GM12873 (cell line): ENCODE data around the gene LURAP1L.

Experiments used
- TF ChIP-seq, protein P1 (sequence below): IDR thresholded peaks from 2 replicates; pipeline ENCODE4 v1.5.1; 2012; ENCODE audit warnings: low read depth, mild to moderate bottlenecking, moderate library complexity, low read length, control low read depth; ENCODE audit not compliant: insufficient read depth; ENCODE audit errors: missing control alignments

The LURAP1L gene

DNA sequence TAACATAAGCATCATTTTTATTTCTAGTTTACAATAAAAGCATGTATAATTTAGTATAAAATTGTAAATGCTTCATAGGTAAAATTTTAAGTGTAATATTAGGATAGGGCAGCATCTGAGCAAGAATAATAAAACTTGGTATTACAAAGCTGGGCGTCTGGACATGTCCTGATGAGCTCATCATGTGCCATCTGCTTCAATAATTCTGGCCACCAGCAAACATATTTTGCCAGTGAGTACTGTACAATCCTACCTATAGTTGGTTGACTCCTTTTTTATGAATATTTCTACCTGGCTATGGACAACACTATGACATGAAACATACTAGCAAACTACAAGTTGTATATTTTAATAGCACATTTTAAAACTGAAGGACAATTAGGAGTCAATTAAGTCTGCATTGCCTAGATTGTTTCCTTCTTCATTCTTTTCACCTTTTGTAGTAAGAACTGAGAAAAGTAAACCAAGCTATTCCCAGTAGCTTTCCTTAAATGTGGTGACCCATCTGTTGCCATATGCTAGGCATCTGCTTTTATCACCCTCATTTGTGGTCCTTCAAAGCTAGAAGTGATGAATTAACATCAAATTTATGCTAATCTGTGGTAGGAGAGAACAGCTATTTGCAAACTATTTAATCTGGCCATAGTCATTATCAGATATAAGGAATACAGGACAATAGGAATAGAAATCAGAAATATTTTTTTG lies 23.4 kb downstream of the LURAP1L start:
- TF ChIP-seq, protein P1, sequence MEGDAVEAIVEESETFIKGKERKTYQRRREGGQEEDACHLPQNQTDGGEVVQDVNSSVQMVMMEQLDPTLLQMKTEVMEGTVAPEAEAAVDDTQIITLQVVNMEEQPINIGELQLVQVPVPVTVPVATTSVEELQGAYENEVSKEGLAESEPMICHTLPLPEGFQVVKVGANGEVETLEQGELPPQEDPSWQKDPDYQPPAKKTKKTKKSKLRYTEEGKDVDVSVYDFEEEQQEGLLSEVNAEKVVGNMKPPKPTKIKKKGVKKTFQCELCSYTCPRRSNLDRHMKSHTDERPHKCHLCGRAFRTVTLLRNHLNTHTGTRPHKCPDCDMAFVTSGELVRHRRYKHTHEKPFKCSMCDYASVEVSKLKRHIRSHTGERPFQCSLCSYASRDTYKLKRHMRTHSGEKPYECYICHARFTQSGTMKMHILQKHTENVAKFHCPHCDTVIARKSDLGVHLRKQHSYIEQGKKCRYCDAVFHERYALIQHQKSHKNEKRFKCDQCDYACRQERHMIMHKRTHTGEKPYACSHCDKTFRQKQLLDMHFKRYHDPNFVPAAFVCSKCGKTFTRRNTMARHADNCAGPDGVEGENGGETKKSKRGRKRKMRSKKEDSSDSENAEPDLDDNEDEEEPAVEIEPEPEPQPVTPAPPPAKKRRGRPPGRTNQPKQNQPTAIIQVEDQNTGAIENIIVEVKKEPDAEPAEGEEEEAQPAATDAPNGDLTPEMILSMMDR = no peak

DNA sequence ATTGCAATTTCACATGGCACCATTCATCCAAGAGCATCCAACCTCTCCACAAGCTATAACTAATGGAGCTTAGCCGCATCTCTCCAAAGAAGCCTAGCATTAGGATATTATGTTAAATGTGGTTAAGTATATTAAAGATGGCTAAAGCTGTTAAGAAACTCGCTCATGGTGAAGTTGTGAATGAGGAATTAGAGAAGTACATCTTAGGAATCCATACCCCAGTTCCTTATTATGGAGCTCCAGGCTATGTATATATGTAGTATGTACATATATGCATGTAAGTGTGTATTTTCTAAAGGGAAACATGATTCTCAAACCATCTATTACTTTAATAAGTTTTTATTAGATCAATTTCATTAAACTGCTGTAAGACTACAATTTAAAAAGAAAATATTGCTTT lies 26.4 kb downstream of the LURAP1L start:
- TF ChIP-seq, protein P1 = no peak

DNA sequence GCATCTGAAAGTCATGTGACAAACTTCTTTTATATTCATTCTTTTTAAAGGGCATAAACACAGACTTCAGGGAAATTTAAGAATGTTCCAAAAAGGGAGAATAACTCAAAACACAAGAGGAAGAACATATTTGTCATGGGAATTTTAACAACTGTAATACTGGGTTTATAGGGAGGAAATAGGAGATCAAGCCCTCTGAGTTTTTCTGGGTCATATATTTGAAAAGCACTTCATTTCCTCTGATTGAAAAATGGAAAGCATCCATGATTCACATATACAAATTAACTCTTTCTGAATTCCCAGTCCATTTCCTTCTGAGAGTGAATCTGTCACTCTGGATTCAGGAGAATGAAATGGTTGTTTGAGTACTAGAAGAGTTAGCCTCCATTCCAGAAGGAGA lies 26.8 kb downstream of the LURAP1L start:
- TF ChIP-seq, protein P1 = no peak

DNA sequence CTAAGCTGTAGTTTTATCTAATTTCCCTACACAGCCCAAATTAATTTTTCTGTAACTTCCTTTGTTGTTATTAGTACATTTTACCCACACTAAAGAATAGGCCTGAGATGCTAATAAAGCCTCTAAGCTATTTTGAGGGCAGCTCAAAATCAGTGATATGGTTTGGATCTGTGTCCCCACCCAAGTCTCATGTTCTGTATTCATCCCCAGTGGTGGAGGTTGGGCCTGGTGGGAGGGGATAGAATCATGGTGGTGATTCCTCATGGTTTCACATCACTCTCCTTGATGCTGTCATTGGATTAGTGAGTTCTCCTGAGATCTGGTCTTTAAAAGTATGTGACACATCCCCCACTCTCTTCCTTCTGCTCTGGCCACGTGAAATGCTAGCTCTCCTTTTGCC lies 27.3 kb downstream of the LURAP1L start:
- TF ChIP-seq, protein P1 = no peak

- TF ChIP-seq, protein P1 = no peak
Observed at GRCh38 chr9:12808569-12808968, 33.7 kb downstream of the LURAP1L start.

DNA sequence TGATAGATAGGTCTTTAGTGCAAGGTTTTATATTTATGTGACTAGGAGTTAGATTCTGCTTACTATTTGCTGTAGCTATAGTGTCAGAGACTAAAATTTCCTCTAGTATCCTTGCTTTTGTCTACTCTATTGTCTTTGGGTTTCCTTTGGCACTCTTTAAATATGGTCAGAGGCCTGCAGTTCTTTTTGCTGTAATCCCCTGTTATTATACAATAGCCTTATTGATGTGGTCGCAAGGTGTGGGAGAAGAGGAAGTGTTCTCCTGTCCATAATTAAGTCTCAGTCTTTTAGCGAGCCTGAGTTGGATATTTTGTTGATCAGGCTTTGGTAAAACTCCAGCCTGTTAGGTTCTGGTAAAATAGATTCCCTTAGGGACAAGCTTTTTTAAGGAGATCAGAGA lies 34.9 kb downstream of the LURAP1L start:
- TF ChIP-seq, protein P1 = no peak

DNA sequence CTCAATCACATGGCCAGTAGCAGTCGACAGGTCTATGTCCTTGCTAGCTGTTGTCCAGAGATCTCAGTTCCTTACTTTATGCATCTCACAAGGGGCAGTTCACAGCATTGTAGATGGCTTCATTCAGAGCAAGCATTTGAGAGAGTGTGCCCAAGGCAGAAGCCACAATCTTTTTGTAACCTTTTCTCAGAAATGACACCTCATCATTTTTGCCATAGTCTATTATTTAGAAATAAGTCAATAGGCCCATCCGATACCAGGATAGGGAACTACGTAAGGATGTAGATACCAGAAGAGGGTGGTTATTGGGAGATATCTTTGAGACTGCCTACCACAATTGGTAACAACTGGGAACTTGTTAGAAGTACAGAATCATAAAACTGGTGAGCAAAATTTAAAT lies 37.1 kb downstream of the LURAP1L start:
- TF ChIP-seq, protein P1 = no peak
